HEK293 (cell line): ENCODE measurements around the gene MYH13.
A peak's percentile ranks its signal among the peaks of the same experiment; 100 is the strongest.

Source experiments
- CTCF ChIA-PET: fragments of 350-600 bp; formaldehyde crosslinking; extraction: SDS; loops from one replicate; lab custom pipeline; 2021; ENCODE audit warnings: antibody characterized with exemption; lab: Yijun Ruan, JAX
- POLR2A ChIA-PET: fragments of 300-600 bp; formaldehyde crosslinking; extraction: SDS; loops from one replicate; lab custom pipeline; 2020; ENCODE audit warnings: antibody characterized with exemption, inconsistent platforms; lab: Yijun Ruan, JAX
- H3K27ac ChIP-seq: fragments of 200-500 bp; sonication (Bioruptor generic); 2 replicates; pipeline ENCODE4 v1.5.1; 2014; ENCODE audit warnings: low read depth, low read length, control low read depth, inconsistent platforms; ENCODE audit errors: extremely low read depth
- H3K36me3 ChIP-seq, 2 experiments: fragments of 200-500 bp in 1 of 2; sonication (Bioruptor generic) in 1 of 2; 1 replicate in 1 of 2; 2 replicates in 1 of 2; pipeline ENCODE4 v1.5.1; 2014 to 2017; ENCODE audit warnings: inconsistent platforms in 2 of 2, low read length in 2 of 2; ENCODE audit not compliant: control insufficient read depth in 2 of 2, insufficient read depth in 1 of 2
- H3K4me1 ChIP-seq: fragments of 200-500 bp; sonication (Bioruptor generic); 2 replicates; pipeline ENCODE4 v1.5.1; 2014; ENCODE audit warnings: mild to moderate bottlenecking, low read length, inconsistent platforms; ENCODE audit not compliant: control insufficient read depth, insufficient read depth
- H3K4me3 ChIP-seq: 2 replicates; pipeline ENCODE4 v1.5.1; 2011; ENCODE audit warnings: low read depth, mild to moderate bottlenecking, control low read depth, low read length, moderate library complexity
- H3K9me3 ChIP-seq: fragments of 200-500 bp; sonication (Bioruptor generic); 2 replicates; pipeline ENCODE4 v1.5.1; 2014; ENCODE audit warnings: low read depth, low read length, inconsistent platforms; ENCODE audit not compliant: control insufficient read depth, insufficient read depth
- CTCF ChIP-seq: fragments of 450-650 bp; formaldehyde crosslinking; IDR thresholded peaks from 2 replicates; pipeline ENCODE4 v1.5.1; 2016; ENCODE audit warnings: missing biosample characterization, missing genetic modification characterization
- SCRT2 ChIP-seq: fragments of 450-650 bp; formaldehyde crosslinking; IDR thresholded peaks from 2 replicates; pipeline ENCODE4 v1.5.1; 2016; ENCODE audit warnings: missing biosample characterization, missing genetic modification characterization
- TRIM28 ChIP-seq: IDR thresholded peaks from 2 replicates; pipeline ENCODE4 v1.6.1; 2011; ENCODE audit warnings: low read length, control low read depth, borderline replicate concordance
- ZBTB17 ChIP-seq: fragments of 450-650 bp; formaldehyde crosslinking; IDR thresholded peaks from 2 replicates; pipeline ENCODE4 v1.5.1; 2016; ENCODE audit warnings: missing biosample characterization, missing genetic modification characterization
- ZNF157 ChIP-seq: fragments of 450-650 bp; formaldehyde crosslinking; IDR thresholded peaks from 2 replicates; pipeline ENCODE4 v1.5.1; 2016; ENCODE audit warnings: missing biosample characterization, missing genetic modification characterization
- ZNF366 ChIP-seq: fragments of 450-650 bp; formaldehyde crosslinking; conservative IDR thresholded peaks from 2 replicates; pipeline ENCODE4 v1.5.1; 2016; ENCODE audit warnings: missing biosample characterization, missing genetic modification characterization
- ZNF423 ChIP-seq: fragments of 450-650 bp; formaldehyde crosslinking; IDR thresholded peaks from 2 replicates; pipeline ENCODE4 v1.5.1; 2016; ENCODE audit warnings: missing biosample characterization, missing genetic modification characterization
- ZNF433 ChIP-seq: fragments of 450-650 bp; formaldehyde crosslinking; IDR thresholded peaks from 2 replicates; pipeline ENCODE4 v1.5.1; 2016; ENCODE audit warnings: missing biosample characterization, missing genetic modification characterization, low read depth
- ZNF529 ChIP-seq: fragments of 450-650 bp; formaldehyde crosslinking; IDR thresholded peaks from 2 replicates; pipeline ENCODE4 v1.5.1; 2017; ENCODE audit warnings: missing genetic modification characterization, missing biosample characterization; ENCODE audit not compliant: insufficient replicate concordance
- ZNF555 ChIP-seq: fragments of 450-650 bp; formaldehyde crosslinking; conservative IDR thresholded peaks from 2 replicates; pipeline ENCODE4 v1.5.1; 2017; ENCODE audit warnings: missing biosample characterization, mild to moderate bottlenecking, missing genetic modification characterization, inconsistent platforms
- ZNF571 ChIP-seq: fragments of 450-650 bp; formaldehyde crosslinking; IDR thresholded peaks from 2 replicates; pipeline ENCODE4 v1.5.0; 2017; ENCODE audit warnings: missing biosample characterization, missing genetic modification characterization
- ZNF658 ChIP-seq: fragments of 450-650 bp; formaldehyde crosslinking; IDR thresholded peaks from 2 replicates; pipeline ENCODE4; 2016; ENCODE audit warnings: missing biosample characterization, missing genetic modification characterization
- ZNF747 ChIP-seq: fragments of 450-650 bp; formaldehyde crosslinking; IDR thresholded peaks from 2 replicates; pipeline ENCODE4 v1.5.1; 2016; ENCODE audit warnings: missing biosample characterization, missing genetic modification characterization
- ZNF768 ChIP-seq: fragments of 450-650 bp; formaldehyde crosslinking; IDR thresholded peaks from 2 replicates; pipeline ENCODE4 v1.5.1; 2018; ENCODE audit warnings: missing biosample characterization, mild to moderate bottlenecking, missing genetic modification characterization
- ZNF777 ChIP-seq: fragments of 450-650 bp; formaldehyde crosslinking; IDR thresholded peaks from 2 replicates; pipeline ENCODE4 v1.5.1; 2017; ENCODE audit warnings: missing biosample characterization, missing genetic modification characterization, borderline replicate concordance
- ZXDB ChIP-seq: fragments of 450-650 bp; formaldehyde crosslinking; IDR thresholded peaks from 2 replicates; pipeline ENCODE4 v1.5.1; 2016; ENCODE audit warnings: missing biosample characterization, missing genetic modification characterization
- TF ChIP-seq, protein P1 (sequence below): fragments of 450-650 bp; formaldehyde crosslinking; IDR thresholded peaks from 2 replicates; pipeline ENCODE4 v1.5.1; 2016; ENCODE audit warnings: missing biosample characterization, missing genetic modification characterization
- TF ChIP-seq, protein P2 (sequence below): fragments of 450-650 bp; formaldehyde crosslinking; IDR thresholded peaks from 2 replicates; pipeline ENCODE4 v1.5.1; 2017; ENCODE audit warnings: missing biosample characterization, missing genetic modification characterization
- TF ChIP-seq, protein P3 (sequence below): fragments of 450-650 bp; formaldehyde crosslinking; IDR thresholded peaks from 2 replicates; pipeline ENCODE4 v1.5.1; 2016; ENCODE audit warnings: missing biosample characterization, missing genetic modification characterization
- TF ChIP-seq, protein P4 (sequence below): fragments of 450-650 bp; formaldehyde crosslinking; IDR thresholded peaks from 2 replicates; pipeline ENCODE4 v1.5.1; 2017; ENCODE audit warnings: missing biosample characterization, missing genetic modification characterization

MYH13 gene

DNA sequence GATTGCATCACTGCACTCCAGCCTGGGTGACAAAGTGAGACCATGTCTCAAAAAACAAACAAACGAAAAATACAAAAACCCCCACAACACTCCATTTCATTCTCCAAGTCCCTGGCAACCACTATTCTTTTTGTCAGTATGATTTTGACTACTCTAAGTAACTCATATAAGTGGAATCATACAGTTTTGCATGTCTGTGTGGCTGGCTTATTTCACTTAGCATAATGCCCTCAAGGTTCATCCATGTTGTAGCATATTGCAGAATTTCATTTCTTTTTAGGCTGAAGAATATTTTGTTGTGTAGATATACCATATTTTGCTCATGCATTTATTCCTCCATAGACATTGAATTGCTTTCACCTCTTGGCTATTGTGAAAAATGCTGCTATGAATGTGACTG, 92.7 kb downstream of the MYH13 start:
- Histone ChIP-seq H3K4me3 (no peak overlapping the region), H3K27ac (no peak overlapping the region), H3K36me3 (no peaks in the 10 kb centered on the region), H3K9me3 (no peaks in the 10 kb centered on the region), H3K4me1 (no peaks in the 10 kb centered on the region)
- no peak for TF ChIP-seq TRIM28
- no peak for TF ChIP-seq SCRT2 (tag by site-specific recombination)
- TF ChIP-seq, protein P1, sequence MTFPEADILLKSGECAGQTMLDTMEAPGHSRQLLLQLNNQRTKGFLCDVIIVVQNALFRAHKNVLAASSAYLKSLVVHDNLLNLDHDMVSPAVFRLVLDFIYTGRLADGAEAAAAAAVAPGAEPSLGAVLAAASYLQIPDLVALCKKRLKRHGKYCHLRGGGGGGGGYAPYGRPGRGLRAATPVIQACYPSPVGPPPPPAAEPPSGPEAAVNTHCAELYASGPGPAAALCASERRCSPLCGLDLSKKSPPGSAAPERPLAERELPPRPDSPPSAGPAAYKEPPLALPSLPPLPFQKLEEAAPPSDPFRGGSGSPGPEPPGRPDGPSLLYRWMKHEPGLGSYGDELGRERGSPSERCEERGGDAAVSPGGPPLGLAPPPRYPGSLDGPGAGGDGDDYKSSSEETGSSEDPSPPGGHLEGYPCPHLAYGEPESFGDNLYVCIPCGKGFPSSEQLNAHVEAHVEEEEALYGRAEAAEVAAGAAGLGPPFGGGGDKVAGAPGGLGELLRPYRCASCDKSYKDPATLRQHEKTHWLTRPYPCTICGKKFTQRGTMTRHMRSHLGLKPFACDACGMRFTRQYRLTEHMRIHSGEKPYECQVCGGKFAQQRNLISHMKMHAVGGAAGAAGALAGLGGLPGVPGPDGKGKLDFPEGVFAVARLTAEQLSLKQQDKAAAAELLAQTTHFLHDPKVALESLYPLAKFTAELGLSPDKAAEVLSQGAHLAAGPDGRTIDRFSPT (tag by site-specific recombination) = no peak
- no peak for TF ChIP-seq ZNF571
- TF ChIP-seq, protein P2, sequence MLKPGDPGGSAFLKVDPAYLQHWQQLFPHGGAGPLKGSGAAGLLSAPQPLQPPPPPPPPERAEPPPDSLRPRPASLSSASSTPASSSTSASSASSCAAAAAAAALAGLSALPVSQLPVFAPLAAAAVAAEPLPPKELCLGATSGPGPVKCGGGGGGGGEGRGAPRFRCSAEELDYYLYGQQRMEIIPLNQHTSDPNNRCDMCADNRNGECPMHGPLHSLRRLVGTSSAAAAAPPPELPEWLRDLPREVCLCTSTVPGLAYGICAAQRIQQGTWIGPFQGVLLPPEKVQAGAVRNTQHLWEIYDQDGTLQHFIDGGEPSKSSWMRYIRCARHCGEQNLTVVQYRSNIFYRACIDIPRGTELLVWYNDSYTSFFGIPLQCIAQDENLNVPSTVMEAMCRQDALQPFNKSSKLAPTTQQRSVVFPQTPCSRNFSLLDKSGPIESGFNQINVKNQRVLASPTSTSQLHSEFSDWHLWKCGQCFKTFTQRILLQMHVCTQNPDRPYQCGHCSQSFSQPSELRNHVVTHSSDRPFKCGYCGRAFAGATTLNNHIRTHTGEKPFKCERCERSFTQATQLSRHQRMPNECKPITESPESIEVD (tag by site-specific recombination) = no peak
- TF ChIP-seq ZNF555 (tag by site-specific recombination) = no peak
- no peak for TF ChIP-seq ZNF768
- TF ChIP-seq ZNF747 (tag by site-specific recombination) = no peak
- no peak for TF ChIP-seq ZXDB
- ChIA-PET CTCF (interaction anchor here (0.6 to 1.3 kb wide), 6 partner anchors 13 to 337 kb away, joined by 3 to 5 read pairs (median 4); no protein-coding TSS in a partner anchor), POLR2A (no interaction called here)

- Histone ChIP-seq H3K9me3 (no peaks in the 10 kb centered on the region), H3K36me3 (no peaks in the 10 kb centered on the region), H3K4me1 (no peaks in the 10 kb centered on the region), H3K27ac (no peak overlapping the region), H3K4me3 (no peak overlapping the region)
- ChIA-PET CTCF (interaction anchor here (0.9 to 2.2 kb wide), 7 partner anchors 8 to 350 kb away, joined by 3 to 9 read pairs (median 4); no protein-coding TSS in a partner anchor), POLR2A (no interaction called here)
- TF ChIP-seq, protein P3, sequence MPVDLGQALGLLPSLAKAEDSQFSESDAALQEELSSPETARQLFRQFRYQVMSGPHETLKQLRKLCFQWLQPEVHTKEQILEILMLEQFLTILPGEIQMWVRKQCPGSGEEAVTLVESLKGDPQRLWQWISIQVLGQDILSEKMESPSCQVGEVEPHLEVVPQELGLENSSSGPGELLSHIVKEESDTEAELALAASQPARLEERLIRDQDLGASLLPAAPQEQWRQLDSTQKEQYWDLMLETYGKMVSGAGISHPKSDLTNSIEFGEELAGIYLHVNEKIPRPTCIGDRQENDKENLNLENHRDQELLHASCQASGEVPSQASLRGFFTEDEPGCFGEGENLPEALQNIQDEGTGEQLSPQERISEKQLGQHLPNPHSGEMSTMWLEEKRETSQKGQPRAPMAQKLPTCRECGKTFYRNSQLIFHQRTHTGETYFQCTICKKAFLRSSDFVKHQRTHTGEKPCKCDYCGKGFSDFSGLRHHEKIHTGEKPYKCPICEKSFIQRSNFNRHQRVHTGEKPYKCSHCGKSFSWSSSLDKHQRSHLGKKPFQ = 0 out of 2 replicates have a peak, but pooled peaks have one; percentile 31
- TF ChIP-seq ZNF157 (tag by site-specific recombination) (no peak), ZBTB17 (peak; percentile 53; the same call in 1 of the 2 replicates)
These were observed 94.6 kb downstream of the MYH13 start for GRCh38 chr17:10278218-10278617.

DNA sequence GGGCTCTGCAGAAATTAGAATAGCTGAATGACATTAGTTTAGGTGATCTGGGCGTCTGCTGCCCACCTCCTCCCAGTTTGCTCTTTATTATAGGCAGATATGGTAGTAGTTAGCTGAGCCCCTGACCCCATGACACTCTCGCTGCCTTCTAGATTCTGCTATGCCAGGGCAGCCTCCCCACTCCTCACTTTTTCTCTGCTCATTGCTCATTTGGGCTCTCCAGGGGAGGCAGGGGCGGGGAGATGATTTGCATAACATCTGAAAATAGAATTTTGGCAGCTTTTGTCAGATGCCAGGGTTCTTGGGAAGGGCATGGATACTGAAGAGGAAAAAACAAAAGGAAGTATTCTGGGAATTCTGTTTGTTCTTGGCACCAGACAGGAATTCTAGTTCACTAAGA, 96.4 kb downstream of the MYH13 start:
- Histone ChIP-seq H3K4me1 (no peaks in the 10 kb centered on the region), H3K4me3 (no peak overlapping the region), H3K36me3 (no peaks in the 10 kb centered on the region), H3K27ac (no peak overlapping the region), H3K9me3 (no peaks in the 10 kb centered on the region)
- POLR2A ChIA-PET = no interaction called here
- CTCF ChIA-PET = interaction anchor here (0.6 to 2.2 kb wide), 4 partner anchors 289 to 346 kb away, joined by 3 to 9 read pairs (median 4); no protein-coding TSS in a partner anchor
- no peak for TF ChIP-seq ZNF777 (tag by site-specific recombination)

DNA sequence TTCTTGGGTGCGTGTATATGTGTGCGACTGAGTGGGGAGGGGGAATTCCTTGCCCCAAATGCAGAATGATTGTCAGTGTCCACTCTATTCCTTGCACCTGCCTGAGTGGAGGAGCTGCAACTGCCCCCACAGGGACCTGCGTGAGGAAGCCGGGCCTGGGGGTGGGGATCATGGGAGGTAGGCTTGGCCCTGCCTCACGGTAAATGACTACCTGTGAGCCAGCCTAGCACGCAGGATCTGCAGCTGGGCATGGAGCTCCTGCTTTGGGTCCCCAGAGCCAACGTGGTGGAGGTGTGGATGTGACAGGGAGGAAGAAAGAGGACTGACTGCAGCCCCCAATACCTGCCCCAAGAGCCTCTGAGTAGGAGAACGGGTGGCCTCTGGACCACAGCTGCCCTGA, 97.4 kb downstream of the MYH13 start:
- no peaks in the 10 kb centered on the region for H3K36me3 ChIP-seq
- H3K9me3 ChIP-seq = no peaks in the 10 kb centered on the region; the same call in 1 of the 2 replicates
- no peak overlapping the region for H3K27ac ChIP-seq
- no peaks in the 10 kb centered on the region for H3K4me1 ChIP-seq
- ChIA-PET POLR2A (no interaction called here), CTCF (interaction anchor here (0.6 to 1.0 kb wide), 2 partner anchors 11 to 124 kb away, joined by 3 to 5 read pairs; no protein-coding TSS in a partner anchor)
- H3K4me3 ChIP-seq = no peak overlapping the region
- TF ChIP-seq ZNF423 (tag by site-specific recombination) (no peak), ZNF366 (tag by site-specific recombination) (no peak), ZNF658 (no peak), CTCF (tag by site-specific recombination) (no peak), ZNF529 (no peak), ZNF433 (no peak)
- TF ChIP-seq, protein P4, sequence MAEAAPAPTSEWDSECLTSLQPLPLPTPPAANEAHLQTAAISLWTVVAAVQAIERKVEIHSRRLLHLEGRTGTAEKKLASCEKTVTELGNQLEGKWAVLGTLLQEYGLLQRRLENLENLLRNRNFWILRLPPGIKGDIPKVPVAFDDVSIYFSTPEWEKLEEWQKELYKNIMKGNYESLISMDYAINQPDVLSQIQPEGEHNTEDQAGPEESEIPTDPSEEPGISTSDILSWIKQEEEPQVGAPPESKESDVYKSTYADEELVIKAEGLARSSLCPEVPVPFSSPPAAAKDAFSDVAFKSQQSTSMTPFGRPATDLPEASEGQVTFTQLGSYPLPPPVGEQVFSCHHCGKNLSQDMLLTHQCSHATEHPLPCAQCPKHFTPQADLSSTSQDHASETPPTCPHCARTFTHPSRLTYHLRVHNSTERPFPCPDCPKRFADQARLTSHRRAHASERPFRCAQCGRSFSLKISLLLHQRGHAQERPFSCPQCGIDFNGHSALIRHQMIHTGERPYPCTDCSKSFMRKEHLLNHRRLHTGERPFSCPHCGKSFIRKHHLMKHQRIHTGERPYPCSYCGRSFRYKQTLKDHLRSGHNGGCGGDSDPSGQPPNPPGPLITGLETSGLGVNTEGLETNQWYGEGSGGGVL (tag by site-specific recombination) = no peak
